Vagina (tissue), 2 donors: ENCODE measurements around the gene ANKRD42.

ENCODE experiments used
- CTCF ChIP-seq, 3 experiments: fragments of 450-650 bp in 2 of 3; fragments of 200-600 bp in 1 of 3; sonication (generic) in 1 of 3; IDR thresholded peaks; one replicate each; pipeline ENCODE4 v1.5.1; 2017 to 2019; ENCODE audit warnings: antibody characterized with exemption in 3 of 3, mild to moderate bottlenecking in 2 of 3, moderate library complexity in 2 of 3
- POLR2A ChIP-seq, 2 donors: fragments of 450-650 bp; IDR thresholded peaks; one replicate each; pipeline ENCODE4 v1.6.1; 2017; ENCODE audit warnings: antibody characterized with exemption in 2 of 2, mild to moderate bottlenecking in 2 of 2, moderate library complexity in 2 of 2
- POLR2AphosphoS5 ChIP-seq, 2 donors: sonication (generic); formaldehyde crosslinking; IDR thresholded peaks; one replicate each; pipeline ENCODE4 v1.9.0; 2017; ENCODE audit warnings: antibody characterized with exemption in 2 of 2, mild to moderate bottlenecking in 2 of 2, low read depth in 1 of 2; ENCODE audit not compliant: insufficient read depth in 1 of 2

- peak in 2 of 3 experiments; percentile 22 to 29 for TF ChIP-seq CTCF (IDR thresholded peaks at IDR 0.05)
- TF ChIP-seq POLR2AphosphoS5 (IDR thresholded peaks at IDR 0.05; ENCODE audit: insufficient read depth in 1 of 2, low read depth in 1 of 2), result no peak
- TF ChIP-seq POLR2A (IDR thresholded peaks at IDR 0.05), result no peak
Measured at GRCh38 chr11:83249972-83250593, 56.6 kb downstream of the ANKRD42 start.
